GM12873 (cell line): ENCODE measurements around the gene CEPT1.
A peak's percentile ranks its signal among the peaks of the same experiment; 100 is the strongest.

ENCODE experiments used
- TF ChIP-seq, protein P1 (sequence below): IDR thresholded peaks from 2 replicates; pipeline ENCODE4 v1.5.1; 2012; ENCODE audit warnings: low read depth, mild to moderate bottlenecking, moderate library complexity, low read length, control low read depth; ENCODE audit not compliant: insufficient read depth; ENCODE audit errors: missing control alignments

The CEPT1 gene

DNA sequence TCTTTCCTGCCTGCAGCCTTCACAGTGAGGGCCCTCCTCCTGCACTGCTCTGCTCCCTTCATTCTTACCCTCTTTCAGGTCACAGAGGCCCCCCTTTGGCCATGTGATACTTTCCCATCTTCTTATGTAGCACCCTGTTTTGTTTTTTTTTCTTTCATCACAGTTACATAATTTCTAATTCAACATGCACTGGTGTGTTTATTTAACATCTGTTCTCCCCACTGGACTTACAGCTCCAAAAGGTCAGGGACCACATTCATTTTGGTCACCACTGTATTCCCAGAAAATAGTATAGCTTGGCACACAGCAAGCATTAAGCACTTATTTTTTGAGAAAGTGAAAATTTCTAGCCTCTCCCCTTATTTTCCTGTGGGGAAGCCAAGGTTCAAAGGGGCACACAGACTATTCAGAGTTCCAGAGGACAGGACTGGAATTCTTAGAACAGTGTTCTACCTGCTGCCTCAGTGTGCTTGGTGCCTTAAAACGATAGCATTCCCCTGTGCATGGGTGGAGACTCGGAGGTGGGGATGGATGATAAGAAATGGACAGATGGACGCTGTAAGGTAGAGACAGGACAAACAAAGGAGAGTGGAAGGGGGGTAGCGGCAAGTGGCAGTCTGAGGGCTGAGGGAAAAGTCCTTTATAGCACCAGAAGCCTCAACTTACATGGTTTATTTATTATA lies 55.1 kb downstream of the CEPT1 start:
- TF ChIP-seq, protein P1, sequence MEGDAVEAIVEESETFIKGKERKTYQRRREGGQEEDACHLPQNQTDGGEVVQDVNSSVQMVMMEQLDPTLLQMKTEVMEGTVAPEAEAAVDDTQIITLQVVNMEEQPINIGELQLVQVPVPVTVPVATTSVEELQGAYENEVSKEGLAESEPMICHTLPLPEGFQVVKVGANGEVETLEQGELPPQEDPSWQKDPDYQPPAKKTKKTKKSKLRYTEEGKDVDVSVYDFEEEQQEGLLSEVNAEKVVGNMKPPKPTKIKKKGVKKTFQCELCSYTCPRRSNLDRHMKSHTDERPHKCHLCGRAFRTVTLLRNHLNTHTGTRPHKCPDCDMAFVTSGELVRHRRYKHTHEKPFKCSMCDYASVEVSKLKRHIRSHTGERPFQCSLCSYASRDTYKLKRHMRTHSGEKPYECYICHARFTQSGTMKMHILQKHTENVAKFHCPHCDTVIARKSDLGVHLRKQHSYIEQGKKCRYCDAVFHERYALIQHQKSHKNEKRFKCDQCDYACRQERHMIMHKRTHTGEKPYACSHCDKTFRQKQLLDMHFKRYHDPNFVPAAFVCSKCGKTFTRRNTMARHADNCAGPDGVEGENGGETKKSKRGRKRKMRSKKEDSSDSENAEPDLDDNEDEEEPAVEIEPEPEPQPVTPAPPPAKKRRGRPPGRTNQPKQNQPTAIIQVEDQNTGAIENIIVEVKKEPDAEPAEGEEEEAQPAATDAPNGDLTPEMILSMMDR: no peak

DNA sequence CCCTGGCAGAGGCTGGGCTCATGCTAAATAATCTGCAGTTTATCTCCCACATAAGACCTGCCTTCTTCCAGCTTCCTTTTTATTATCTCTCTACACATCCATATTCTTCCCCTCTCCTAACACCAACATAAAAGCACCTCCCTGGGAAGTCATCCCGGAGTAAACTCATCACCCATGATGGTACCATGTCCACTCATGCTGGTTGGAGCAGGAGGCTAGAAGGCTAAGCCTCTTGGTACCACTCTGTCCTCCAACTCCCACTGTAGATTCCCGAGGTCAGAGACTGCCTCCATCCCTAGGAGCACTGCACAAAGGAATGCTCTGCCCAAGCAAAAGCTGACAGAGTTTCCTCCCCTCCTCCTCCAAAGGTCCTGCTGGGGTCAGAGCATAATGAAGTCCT lies 56.2 kb downstream of the CEPT1 start:
- TF ChIP-seq, protein P1: no peak

DNA sequence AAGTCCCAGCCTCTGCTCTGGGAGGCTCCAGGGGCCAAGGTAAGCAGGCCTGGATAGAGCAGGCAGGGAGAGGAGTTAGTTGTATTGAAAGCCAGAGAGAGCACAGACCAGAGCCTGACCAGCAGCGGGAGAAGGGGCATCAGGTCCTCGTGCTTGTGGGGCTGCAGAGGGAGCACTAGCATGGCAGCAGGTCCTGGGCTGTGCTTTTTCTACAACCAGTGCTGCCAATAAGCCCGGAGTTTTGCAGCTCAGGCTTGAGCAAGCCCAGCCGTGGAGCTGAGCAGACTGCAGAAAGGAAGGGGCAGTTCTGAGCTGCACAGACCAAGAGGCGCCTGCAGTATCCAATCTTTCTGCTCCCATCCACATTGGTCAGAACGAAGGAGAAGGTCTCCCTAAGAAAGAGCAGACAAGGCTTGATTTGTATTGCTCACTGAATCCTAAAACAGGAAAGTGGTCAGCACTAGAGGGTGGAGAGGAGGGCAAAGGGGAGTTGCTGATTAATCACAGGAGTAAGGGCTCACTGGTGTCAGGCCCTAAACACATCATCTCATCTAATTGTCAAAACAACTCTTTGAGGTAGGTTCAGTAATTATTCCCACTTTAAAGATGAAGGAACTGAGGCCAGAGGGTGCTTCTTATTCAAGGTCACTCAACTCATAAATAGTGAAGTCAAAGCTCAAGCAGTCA lies 57.7 kb downstream of the CEPT1 start:
- TF ChIP-seq, protein P1: peak; percentile 64

DNA sequence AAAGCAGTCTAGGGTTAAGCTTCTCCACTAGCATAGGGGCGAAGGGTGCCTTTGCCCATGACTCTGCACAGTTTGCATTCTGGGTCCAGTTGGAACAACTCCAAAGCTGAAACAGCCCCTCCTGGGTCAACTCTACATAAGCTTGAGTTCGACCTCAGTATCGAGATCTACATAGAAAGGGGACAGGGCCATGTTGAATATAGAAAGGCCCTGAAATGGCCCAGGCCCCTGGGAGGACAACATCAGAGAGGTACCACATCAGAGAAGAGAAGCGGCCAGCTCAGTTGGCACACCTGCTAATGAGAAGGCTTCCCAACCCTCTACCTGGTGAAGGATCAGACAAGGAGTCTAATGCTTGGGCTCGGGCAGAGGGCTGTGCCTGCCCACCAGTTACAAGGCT lies 58.8 kb downstream of the CEPT1 start:
- TF ChIP-seq, protein P1: no peak

DNA sequence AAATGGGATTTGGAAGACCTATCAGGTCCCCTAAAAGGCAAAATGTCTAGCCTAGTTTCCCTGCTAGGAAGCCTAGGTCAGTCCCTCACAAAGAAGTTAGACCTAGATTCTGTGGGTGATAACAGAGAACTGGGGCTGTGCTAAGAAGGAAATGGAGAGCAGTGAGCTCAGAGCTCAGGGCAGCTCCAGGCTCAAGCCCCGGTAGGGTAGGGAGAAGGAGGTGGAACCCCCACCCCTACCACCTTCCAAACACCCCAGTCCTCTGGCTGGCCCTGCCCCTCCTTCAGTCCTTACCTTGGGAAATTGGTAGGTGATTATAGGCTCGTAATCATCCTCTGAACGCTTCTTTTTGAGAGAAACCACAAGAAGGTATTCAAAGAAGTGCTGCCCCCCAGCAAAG lies 59.3 kb downstream of the CEPT1 start:
- TF ChIP-seq, protein P1: no peak

DNA sequence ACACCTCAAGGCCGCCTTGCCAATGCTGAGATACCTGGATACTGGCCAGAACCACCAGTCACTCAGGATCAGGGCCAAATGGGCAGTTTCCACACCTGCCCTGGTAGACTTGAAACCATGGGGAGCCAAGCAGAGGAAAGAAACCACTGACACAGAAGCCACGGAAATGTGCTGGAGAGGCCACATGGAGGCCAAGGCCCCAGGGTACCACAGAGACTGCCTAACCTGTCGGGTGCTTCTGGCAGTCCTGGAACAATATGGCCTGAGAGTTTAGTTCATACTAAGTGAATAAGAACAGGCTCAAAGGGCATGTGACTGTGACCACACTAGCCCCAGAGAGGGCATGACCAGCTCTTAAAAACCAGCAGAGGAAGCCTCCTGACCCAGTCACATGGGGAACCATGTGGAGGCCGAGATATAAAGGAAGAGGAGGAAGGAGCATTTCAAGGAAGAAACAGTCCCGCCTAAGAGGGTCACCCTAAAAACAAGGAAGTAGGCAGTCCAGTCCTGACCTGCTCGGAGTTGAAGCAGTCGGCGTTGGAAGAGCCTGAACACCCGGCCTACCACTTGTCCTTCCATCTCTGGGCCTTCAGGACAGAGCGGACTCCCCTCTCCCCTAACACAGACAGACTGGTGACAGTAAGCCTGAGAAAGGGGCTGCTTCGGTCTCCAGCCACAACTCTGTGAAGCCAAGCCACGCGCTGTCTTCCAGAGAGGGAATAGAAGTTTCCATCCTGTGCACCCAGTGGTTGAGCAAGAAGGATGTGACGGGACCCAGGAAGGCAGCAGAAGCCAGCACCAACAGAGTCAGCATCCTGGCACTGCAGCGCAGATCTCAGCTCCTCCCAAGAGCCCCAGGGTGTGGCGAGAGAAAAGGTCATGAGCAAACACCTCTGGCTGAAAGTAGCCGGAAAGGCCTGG lies 60.1 kb downstream of the CEPT1 start, which contains the start of gene DENND2D:
Gene DENND2D, minus strand, starts transcription at position 766 of the 921 bp plus-strand sequence. Its CDS starts 187 bp downstream, at position 579.
- TF ChIP-seq, protein P1: no peak

DNA sequence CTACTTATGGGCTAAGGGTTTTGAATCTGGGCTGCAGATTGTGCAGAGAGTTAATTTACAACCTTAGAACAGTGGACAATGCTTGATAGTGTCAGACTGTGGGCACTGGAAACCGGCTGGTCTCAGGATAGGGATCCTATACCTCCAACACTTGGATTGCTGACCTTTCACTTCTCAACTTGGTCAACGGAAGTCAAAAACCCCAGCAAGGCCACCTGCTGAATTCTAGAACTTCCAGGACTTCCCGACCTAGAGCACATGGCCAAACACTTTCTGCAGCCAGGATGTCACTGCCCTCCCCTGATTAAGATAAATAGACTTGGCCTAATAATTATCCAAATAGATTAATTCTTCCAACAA lies 60.8 kb downstream of the CEPT1 start:
- TF ChIP-seq, protein P1: no peak
